Middle frontal gyrus (tissue), 1 donor: ENCODE measurements around the gene PTGES2.

Experiments used
- DNase-seq: peaks from one replicate; pipeline ENCODE4 v3.0.0-alpha.2; 2015; ENCODE audit warnings: low spot score; ENCODE audit errors: extremely low spot score

PTGES2 gene

GRCh38 chr9:128103589-128103962 is 24.0 kb downstream of the PTGES2 start:
- DNase-seq: no peak

GRCh38 chr9:128102861-128103588 is 24.5 kb downstream of the PTGES2 start:
- DNase-seq: no peak

GRCh38 chr9:128102196-128102595 is 25.3 kb downstream of the PTGES2 start:
- DNase-seq: no peak

- no peak for DNase-seq
These were observed 25.8 kb downstream of the PTGES2 start for GRCh38 chr9:128101690-128102089.

GRCh38 chr9:128101231-128101661 is 26.3 kb downstream of the PTGES2 start:
- DNase-seq: no peak

GRCh38 chr9:128100581-128100980 is 26.9 kb downstream of the PTGES2 start:
- no peak for DNase-seq

- DNase-seq: no peak
These were observed 27.5 kb downstream of the PTGES2 start for GRCh38 chr9:128099932-128100491.

GRCh38 chr9:128099231-128099931 is 28.1 kb downstream of the PTGES2 start:
- DNase-seq: no peak

- peak; percentile 74 for DNase-seq
These were observed 29.0 kb downstream of the PTGES2 start for GRCh38 chr9:128098297-128099230.

GRCh38 chr9:128097543-128098296 is 29.8 kb downstream of the PTGES2 start:
- DNase-seq: no peak

GRCh38 chr9:128096616-128097536 is 30.7 kb downstream of the PTGES2 start:
- no peak for DNase-seq

GRCh38 chr9:128094950-128095544 is 32.5 kb downstream of the PTGES2 start:
- no peak for DNase-seq

GRCh38 chr9:128094166-128094949 is 33.2 kb downstream of the PTGES2 start:
- peak; percentile 89 for DNase-seq

GRCh38 chr9:128093011-128093410 is 34.5 kb downstream of the PTGES2 start:
- no peak for DNase-seq

- no peak for DNase-seq
These were observed 35.1 kb downstream of the PTGES2 start for GRCh38 chr9:128092199-128092977.

- no peak for DNase-seq
These were observed 36.0 kb downstream of the PTGES2 start for GRCh38 chr9:128091571-128091970.

GRCh38 chr9:128091144-128091543 is 36.4 kb downstream of the PTGES2 start:
- DNase-seq: peak; percentile 84

- no peak for DNase-seq
These were observed 38.2 kb downstream of the PTGES2 start for GRCh38 chr9:128089299-128089698.
